ENCODE results near the gene RNU5B-1.

- TF ChIP-seq SUZ12 (IDR thresholded peaks at IDR 0.05; ENCODE audit: extremely low read depth, insufficient read depth, insufficient read length), result no peak
- no peak for TF ChIP-seq YY1 (IDR thresholded peaks at IDR 0.05; ENCODE audit: insufficient read depth, insufficient read length)
These were observed 29.3 kb upstream of the RNU5B-1 start for GRCh38 chr15:65275104-65275727.
